ENCODE measurements around the gene BTBD9.

DNA sequence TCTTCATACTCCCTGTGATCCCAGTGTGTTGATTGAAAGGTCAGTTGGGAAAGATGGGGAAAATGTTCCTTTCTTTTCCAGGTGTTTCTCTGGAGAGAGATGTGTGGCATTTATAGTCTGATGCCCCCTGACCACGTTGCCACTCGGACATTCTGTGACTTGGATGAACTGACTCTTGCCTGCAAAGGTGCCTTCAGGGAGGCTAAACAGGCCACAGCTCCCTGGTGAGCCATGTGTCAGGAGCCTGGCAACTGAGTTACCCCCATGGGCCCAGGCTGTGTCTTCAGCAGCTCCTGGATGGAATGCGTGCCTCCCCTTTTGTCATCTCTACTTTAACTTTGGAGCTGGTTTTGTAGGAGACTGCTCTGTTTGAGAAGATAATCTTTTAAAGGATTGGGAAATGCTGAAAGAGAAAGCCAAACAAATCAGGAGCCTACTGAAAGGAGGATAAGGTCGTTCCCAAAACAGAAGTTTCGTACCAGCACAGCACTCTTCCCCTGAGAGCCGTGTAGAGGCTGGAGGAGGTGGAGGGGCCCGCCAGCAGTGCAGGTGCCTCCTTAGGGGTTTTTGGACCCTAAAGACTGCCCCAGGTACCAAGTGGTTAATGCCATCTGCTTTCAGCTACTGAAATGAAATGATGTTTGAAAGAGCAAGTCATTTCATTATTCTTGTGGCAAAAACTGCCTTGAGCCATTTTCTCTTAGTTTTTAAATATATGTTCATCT is 497.4 kb downstream of the BTBD9 start:
- TF ChIP-seq, protein P1, sequence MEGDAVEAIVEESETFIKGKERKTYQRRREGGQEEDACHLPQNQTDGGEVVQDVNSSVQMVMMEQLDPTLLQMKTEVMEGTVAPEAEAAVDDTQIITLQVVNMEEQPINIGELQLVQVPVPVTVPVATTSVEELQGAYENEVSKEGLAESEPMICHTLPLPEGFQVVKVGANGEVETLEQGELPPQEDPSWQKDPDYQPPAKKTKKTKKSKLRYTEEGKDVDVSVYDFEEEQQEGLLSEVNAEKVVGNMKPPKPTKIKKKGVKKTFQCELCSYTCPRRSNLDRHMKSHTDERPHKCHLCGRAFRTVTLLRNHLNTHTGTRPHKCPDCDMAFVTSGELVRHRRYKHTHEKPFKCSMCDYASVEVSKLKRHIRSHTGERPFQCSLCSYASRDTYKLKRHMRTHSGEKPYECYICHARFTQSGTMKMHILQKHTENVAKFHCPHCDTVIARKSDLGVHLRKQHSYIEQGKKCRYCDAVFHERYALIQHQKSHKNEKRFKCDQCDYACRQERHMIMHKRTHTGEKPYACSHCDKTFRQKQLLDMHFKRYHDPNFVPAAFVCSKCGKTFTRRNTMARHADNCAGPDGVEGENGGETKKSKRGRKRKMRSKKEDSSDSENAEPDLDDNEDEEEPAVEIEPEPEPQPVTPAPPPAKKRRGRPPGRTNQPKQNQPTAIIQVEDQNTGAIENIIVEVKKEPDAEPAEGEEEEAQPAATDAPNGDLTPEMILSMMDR (IDR thresholded peaks at IDR 0.05), result no peak
- no peak for TF ChIP-seq POLR2A (IDR thresholded peaks at IDR 0.05)
